Measurements from ENCODE around the gene CLIP2.
A peak's percentile ranks its signal among the peaks of the same experiment; 100 is the strongest.

CLIP2 gene

DNA sequence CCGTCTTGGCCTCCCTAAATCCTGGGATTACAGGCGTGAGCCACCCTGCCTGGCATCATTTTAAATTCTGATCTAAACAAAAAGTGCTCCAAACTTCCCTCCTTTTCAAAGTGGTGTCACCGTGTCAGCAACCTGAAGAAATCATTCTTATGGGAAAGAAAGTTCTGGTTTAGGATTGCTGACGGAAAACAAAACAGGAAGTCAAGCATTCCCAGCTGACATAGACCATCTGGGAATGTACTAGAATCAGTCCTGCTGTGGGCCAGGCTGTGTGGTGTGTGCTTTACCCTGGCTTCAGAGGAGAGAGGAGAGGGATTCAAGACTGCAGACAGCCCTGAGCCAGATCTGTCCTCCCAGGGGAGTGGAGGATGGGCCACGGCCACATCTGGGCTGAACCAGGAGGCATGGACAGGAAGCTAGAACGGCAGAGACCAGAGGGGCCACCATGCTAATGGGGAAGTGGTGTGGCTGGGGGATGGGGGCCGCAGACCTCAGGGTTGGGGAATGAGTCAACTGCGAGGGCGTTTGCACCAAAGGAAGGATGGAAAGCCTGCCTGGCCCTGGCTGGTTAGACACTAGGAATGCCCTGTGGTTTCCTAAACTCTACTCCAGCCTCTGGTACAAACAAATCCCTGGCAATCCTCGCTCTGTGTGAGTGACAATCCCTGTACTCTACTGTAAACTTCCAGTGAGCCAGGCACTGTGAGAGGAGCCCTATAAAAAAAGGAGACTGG is 16.7 kb upstream of the CLIP2 start:
- DNase-seq: peak; percentile 30

DNA sequence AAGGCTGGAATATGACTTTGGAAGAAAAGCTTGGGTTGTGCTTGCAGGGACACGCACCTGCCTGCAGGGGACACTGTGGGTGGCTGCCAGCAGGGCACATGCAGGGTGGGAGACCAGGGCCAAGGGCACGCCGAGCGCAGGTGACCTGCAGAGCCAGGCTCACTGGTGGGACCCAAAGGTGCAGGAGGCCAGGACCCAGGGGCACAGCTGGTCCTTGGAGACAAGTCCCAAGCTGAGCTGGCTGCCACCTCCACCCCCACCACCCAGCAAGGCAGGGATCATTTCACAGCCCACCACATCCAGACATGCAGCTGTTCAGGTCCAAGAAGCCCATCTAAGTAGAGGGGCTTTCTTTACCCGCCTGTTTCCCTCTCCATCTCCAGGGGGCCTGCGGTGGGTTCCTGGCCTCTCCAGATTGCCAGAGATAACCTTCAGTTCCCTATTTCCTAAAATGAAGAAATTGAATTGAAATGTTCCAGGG is 13.8 kb upstream of the CLIP2 start:
- DNase-seq: no peak

DNA sequence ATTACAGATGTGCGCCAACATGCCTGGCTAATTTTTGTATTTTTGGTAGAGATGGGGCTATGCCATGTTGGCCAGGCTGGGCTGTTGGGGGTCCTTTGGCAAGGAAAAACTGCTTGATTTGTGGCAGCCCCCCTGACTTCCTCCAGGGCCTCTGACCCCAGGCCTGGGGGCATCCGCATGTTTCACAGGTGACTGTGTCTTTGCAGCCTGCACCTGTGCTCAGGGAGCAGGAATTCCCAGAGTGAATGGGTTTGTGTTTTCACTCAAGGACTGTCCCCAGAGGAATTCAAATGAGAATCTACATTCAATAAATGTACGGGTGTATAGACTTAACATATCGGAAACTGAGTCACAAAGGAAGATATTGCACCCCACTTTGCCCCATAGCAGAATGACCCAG is 11.6 kb upstream of the CLIP2 start:
- no peak for DNase-seq

- no peak for DNase-seq
Measured at GRCh38 chr7:74280985-74281384, 8.2 kb upstream of the CLIP2 start.

DNA sequence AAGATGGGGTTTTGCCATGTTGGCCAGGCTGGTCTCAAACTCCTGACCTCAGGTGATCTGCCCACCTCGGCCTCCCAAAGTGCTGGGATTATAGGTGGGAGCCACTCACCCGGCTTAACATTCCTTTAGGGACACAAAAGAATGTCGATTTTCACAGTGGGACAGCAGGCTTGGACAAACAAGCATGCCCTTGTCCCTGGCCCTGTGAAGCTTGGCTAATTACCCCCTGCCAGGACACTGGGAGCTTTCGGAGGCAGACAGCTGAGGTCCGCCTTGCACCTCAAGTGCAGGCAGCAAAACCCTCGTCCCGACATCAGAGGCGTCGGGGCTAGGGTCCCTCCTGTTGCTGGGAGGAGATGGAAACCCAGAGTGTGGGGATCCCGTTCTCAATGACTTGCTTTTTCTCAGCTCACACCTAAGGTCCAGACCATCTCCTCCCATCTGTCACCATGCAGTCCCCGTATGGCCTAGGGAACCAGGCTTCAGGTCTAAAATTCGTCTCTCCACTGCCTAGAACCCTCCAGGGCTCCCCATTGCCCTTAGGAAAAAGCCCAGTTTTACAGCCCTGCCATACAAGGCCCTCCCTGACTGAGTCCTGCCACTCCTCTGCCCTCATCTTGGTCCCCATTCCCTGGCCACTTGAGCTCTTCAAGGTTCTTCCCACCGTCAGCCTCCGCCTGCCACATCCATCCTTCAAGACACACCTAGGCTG is 6.3 kb upstream of the CLIP2 start:
- DNase-seq: no peak

DNA sequence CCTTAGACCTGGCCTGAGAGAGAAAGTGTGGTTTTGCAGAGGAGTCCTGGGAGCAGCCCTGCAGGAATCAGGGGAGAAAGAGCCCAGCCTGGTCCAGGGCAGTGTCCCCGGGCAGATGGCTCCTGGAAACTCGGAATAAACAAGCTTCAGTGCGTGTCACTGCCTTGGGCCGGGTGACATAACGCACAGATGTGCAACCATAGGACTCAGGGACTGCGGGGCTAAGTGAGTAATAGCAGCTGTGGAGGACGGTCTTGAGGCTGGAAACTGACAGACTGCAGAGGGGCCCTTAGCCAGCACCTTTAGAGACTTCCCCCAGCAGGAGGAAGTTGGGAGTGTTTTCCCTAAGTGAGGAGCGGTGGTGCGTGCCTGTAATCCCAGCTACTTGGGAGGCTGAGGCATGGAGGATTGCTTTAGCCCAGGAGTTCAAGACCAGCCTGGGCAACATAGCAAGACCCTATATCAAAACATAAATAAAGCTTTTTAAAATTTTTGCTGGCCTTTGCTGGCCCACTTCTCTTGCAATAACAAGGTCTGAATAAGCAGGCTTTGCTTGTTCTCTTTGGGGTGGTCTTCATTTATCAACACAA is 5.3 kb upstream of the CLIP2 start:
- no peak for DNase-seq

DNA sequence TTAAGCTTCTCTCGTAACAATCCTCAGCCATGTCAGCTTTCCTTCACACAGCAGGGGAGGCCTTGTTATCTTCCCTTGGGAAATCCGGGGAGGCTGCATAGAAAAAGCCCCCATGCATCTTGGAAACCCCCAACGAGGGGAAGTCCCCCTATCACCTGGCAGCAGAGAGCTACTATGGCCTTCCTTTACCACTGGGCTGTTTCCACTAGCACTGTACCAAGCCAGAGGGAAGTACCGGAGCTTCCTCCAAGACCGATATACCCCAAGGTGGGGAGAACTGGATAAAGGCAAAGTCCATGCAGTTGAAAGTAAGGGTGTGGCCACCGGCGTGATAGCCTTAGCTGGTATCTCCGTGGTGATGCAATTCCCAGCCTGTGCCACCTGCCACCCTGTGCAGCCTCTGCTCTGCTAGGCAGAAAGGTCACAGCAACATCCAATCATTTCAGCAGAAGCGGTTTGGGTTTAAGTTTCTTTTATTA is 4.4 kb upstream of the CLIP2 start:
- no peak for DNase-seq

GRCh38 chr7:74286131-74286530 is 3.1 kb upstream of the CLIP2 start:
- no peak for DNase-seq

GRCh38 chr7:74287303-74288033 is 1.7 kb upstream of the CLIP2 start:
- no peak for DNase-seq

DNA sequence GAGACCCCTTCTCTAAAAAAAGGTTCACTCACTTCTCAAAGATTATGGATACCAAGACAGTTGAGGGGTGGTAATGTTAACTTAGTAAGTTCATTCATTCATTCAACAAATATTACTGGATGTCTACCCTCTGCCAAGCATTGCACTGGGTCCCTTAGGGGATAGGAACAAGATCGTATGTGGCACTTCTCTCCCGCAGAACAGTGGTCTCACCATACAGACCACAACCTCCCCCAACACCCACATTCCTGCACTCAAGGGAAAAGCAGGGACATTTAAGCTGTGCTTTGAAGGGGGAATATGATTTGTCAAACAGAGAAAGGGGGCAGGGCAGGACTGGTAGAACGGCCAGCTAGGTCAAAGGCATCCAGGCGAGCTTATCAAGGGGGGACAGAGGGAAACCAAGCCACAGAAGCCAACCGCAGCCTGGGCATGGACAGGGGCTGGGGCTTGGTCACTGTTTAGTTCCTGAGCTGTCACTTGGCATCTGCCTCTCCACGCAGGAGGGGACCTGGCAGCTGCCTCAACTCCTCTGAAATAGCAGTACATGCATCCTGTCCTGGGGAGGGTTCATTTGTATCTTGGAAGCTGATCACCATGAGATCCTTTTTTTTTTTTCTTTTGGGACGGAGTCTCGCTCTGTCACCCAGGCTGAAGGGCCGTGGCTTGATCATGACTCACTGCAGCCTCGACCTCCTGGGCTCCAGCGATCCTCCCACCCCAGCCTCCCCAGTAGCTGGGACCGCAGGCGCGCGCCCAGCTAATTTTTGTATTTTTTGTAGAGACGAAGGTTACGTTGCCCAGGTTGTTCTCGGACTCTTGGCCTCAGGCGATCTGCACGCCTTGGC is 949 bp upstream of the CLIP2 start:
- no peak for DNase-seq

GRCh38 chr7:74289659-74290552 is 699 bp downstream of the CLIP2 start:
- DNase-seq: no peak

DNA sequence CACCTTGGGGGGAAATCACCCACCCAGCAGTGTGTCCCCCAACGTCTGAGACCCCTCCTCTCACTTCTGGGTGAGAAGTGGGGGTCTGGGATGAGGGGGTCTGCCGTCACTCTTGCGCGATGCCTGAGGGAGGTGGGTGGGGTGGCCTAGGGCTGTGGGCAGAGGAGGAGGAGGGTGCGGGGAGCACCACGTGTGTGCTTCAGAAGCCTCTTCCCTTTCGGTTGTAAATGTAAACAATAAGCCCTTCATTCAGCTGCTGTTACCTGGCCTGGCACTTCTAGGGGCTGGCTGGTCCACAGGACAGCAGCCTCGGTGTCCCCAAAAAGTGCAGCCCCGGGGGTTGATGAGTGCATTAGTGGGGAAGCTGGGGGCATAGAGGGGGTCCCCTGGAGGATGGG is 1.3 kb downstream of the CLIP2 start:
- DNase-seq: no peak

GRCh38 chr7:74290981-74291441 is 1.8 kb downstream of the CLIP2 start:
- no peak for DNase-seq

DNA sequence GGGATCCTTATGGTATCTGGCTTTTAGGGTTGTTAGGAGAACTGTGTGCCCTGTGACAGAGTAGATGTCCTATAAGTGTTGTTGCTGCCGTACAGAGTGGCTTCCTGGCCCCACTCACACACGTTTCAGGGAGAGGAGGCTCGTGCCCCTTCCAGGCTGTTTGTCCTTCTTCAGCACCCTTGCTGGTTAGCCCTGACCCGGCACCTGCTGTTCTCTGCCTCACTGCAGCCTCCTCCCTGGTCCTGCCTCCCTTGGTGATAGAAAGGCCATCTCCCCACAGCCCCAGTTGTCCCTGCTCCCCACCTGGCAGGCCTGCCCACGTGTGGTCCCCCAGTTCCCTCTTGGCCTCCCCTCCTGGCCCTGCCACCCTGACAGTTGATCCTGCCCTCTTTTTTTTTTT is 2.3 kb downstream of the CLIP2 start:
- DNase-seq: no peak

DNA sequence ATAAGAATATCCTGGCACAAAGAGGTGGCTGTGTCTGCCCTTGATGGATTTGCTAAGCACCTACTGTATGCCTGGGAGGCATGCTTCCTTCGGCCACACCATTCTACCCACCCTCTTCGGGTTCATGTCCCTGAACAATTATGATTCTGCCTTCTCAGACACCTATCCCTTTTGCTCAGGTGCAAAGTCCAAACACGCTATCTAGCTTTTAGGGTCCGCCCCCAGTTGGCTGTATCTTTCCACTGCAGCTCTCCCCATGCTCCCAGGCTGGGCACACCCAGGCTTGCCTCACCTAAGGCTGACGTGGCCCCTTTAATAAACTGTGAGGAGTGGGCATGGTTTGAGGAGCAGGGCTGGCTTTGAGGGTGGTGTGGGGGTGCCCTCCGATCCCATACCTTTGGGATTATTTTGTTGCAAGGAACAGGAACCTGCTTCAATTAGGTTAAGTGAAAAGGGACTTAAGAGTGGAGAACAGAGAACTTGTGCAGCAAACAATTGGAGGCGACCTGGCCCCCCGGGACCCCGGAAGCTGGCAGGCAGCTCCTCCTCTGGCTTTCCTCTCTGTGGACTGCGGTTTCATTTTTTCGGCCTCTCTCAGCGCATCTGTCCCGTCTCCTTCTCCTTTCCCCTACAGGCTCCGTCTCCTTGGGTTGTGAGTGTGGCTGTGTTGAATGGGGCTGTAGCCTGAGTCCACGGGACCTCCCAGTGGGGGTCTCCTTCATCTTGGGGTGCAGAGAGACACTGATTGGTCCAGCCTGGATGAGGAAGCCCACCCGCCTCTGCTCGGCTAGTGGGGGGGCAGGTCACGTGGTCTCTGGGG is 3.8 kb downstream of the CLIP2 start:
- DNase-seq: no peak

DNA sequence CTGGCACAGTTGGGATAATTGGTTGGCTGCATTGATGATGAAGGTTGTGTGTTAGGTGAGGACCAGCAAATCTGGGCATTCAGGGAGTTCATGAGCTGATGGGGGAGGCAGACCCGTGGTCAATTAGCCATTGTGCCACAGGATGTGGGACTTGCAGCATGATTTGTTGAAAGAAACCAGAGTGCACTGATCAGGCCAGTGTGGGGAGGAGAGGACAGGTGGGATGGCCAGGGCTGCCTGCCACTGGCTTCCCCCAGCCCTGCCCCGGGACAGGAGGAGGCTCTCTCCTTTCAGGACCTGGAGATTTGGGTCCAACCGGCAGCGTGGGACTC is 4.3 kb downstream of the CLIP2 start:
- DNase-seq: no peak

DNA sequence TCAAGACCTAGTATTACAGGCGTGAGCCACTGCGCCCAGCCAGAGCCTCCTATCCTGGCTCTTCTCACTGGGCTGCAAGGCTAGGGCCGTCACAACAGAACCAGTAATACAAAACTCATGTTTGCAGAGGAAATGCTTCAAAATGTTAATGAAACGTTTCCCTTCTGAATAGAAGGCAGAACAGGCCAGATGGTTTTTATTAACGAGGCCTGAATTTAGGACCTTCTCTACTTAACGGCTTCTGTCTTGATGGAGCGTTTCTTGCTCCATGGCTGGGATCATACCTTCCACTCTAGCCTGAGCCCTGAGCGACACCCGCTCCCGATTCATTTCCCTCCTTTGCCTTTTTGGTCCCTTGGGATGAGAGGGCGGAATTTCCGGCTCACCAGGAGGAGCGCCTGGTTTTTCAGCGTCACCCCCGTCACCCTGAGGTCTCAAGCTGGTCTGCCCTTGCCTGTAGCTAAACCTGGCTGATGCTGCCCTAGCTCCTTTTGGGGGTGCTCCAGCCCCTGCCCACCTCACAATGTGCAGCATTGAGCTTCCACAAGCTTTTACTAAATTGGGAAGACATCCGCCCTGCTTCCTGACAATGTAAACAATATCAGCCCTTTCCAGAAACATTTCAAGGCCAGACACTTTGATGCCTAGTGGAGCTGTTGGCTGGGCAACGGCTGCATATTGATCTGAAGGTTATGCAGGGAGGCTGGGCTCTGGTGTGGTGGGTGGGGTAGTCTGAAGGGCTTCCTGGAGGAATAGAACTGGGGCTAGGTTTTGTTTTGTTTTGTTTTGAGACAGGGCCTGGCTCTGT is 5.2 kb downstream of the CLIP2 start:
- no peak for DNase-seq

- DNase-seq: no peak
Measured at GRCh38 chr7:74297516-74298233, 8.5 kb downstream of the CLIP2 start.

GRCh38 chr7:74299401-74299800 is 10.2 kb downstream of the CLIP2 start:
- DNase-seq: no peak
